Measurements from ENCODE around the gene RAI1.

GRCh38 chr17:17807440-17807839 lies 126.2 kb downstream of the RAI1 start:
- no peak for TF ChIP-seq CTCF (conservative IDR thresholded peaks at IDR 0.05; ENCODE audit: low read length)
- TF ChIP-seq EZH2phosphoT487 (IDR thresholded peaks at IDR 0.05; ENCODE audit: borderline replicate concordance, low read depth, low read length), result no peak

All from OCI-LY7 (cell line).